Mesothelial cell of epicardium (in vitro differentiated cells): ENCODE results near the gene ADAMTSL1. TPM values are rescaled to one million over a fixed set of nuclear protein-coding genes. Genes with fewer than 3 reads are reported as not detected.

Source experiments
- DNase-seq, 2 experiments: peaks; one replicate each; pipeline ENCODE4 v3.0.0; 2021; ENCODE audit warnings: low spot score in 2 of 2; ENCODE audit not compliant: unreplicated experiment in 2 of 2
- H3K27ac Mint-ChIP-seq: 2 replicates; pipeline ENCODE4 v1.8.0; 2021; ENCODE audit warnings: mixed read lengths
- H3K27me3 Mint-ChIP-seq: 2 replicates; pipeline ENCODE4 v1.8.0; 2021; ENCODE audit warnings: low read depth, mixed read lengths
- H3K36me3 Mint-ChIP-seq: 2 replicates; pipeline ENCODE4 v1.8.0; 2021; ENCODE audit warnings: mixed read lengths
- H3K4me1 Mint-ChIP-seq: 2 replicates; pipeline ENCODE4 v1.8.0; 2021; ENCODE audit warnings: mixed read lengths
- H3K4me3 Mint-ChIP-seq: 2 replicates; pipeline ENCODE4 v1.8.0; 2021; ENCODE audit warnings: mild to moderate bottlenecking, moderate library complexity, mixed read lengths
- H3K9me3 Mint-ChIP-seq: 2 replicates; pipeline ENCODE4 v1.8.0; 2021; ENCODE audit warnings: mixed read lengths
- total RNA-seq: library from RNA; stranded (reverse); gene quantifications from 3 replicates; pipeline ENCODE4 v1.2.1, GENCODE V29; 2021
- TF ChIP-seq, protein P1 (sequence below): fragments of 200-600 bp; sonication (generic); IDR thresholded peaks from one replicate; pipeline ENCODE4 v1.5.0; 2021; ENCODE audit warnings: antibody characterized with exemption; ENCODE audit not compliant: unreplicated experiment

Gene ADAMTSL1
- total RNA-seq, 1 donor from 2014 or later: 48.0 TPM

DNA sequence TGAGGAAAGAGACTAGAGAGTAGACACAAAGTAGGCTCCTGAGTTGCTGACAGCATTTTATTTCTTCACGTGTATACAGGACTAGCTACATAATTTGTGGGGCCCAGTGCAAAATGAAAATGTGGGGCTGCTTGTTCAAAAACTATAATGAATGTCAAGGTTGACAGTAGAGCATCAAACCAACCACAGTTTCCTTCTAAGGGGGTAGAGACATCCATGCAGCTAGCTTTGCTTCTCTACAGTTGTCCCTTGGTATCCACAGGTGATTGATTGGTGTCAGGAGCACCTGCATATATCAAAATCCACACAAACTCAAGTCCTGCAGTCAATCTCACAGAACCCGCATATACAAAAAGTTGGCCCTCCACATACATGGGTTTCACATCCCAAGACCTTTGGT, 429.5 kb downstream of the ADAMTSL1 start:
- TF ChIP-seq, protein P1, sequence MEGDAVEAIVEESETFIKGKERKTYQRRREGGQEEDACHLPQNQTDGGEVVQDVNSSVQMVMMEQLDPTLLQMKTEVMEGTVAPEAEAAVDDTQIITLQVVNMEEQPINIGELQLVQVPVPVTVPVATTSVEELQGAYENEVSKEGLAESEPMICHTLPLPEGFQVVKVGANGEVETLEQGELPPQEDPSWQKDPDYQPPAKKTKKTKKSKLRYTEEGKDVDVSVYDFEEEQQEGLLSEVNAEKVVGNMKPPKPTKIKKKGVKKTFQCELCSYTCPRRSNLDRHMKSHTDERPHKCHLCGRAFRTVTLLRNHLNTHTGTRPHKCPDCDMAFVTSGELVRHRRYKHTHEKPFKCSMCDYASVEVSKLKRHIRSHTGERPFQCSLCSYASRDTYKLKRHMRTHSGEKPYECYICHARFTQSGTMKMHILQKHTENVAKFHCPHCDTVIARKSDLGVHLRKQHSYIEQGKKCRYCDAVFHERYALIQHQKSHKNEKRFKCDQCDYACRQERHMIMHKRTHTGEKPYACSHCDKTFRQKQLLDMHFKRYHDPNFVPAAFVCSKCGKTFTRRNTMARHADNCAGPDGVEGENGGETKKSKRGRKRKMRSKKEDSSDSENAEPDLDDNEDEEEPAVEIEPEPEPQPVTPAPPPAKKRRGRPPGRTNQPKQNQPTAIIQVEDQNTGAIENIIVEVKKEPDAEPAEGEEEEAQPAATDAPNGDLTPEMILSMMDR: no peak
- no peak overlapping the region for H3K27ac Mint-ChIP-seq
- peaks cover 40% of the 10 kb centered on the region for H3K9me3 Mint-ChIP-seq
- peaks cover 15% of the 10 kb centered on the region for H3K36me3 Mint-ChIP-seq
- DNase-seq: no peak
- H3K27me3 Mint-ChIP-seq: no peaks in the 10 kb centered on the region
- H3K4me1 Mint-ChIP-seq: no peaks in the 10 kb centered on the region
- H3K4me3 Mint-ChIP-seq: no peak overlapping the region

DNA sequence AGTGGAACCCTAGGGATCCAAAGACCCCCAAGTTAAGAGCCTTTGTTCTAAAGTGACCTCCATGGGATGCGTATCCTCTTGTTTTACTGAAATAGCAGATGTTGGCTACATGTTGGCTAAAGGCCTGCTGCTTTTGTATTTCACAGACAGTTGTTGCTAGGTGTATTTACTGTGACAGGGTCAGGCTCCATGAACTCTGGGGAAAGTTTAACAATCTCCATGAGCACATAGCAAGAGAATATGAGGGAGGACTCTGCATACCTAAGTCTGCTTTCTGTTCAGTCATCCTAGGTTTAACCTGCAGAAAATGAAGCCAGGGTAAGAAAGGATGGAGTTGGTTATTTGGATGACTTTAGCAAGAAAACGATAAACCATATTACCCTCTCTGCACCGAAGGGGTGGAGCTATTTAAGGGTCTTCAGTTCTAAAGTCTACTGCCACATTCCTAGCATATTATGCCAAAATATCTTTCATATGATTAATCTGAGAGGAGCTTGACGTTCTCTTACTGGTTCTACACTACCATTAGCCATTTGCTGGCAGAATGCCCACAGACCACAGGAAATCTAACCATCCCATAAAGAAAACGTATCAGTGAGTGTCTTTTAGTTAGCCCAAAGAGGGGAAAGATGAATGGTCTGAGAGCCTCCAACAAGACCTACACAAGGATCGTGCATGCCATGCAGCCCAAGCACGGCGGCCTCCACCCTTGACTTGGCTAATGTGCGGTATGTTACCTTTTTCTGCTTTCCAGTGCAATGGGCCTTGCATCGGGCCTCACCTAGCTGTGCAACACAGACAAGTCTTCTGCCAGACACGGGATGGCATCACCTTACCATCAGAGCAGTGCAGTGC, 431.3 kb downstream of the ADAMTSL1 start:
- no peak overlapping the region for H3K27ac Mint-ChIP-seq
- peaks cover 12% of the 10 kb centered on the region for H3K36me3 Mint-ChIP-seq
- H3K9me3 Mint-ChIP-seq: peaks cover 24% of the 10 kb centered on the region
- H3K27me3 Mint-ChIP-seq: no peaks in the 10 kb centered on the region
- TF ChIP-seq, protein P1: no peak
- peaks cover 2% of the 10 kb centered on the region for H3K4me1 Mint-ChIP-seq
- no peak overlapping the region for H3K4me3 Mint-ChIP-seq
- DNase-seq: no peak

DNA sequence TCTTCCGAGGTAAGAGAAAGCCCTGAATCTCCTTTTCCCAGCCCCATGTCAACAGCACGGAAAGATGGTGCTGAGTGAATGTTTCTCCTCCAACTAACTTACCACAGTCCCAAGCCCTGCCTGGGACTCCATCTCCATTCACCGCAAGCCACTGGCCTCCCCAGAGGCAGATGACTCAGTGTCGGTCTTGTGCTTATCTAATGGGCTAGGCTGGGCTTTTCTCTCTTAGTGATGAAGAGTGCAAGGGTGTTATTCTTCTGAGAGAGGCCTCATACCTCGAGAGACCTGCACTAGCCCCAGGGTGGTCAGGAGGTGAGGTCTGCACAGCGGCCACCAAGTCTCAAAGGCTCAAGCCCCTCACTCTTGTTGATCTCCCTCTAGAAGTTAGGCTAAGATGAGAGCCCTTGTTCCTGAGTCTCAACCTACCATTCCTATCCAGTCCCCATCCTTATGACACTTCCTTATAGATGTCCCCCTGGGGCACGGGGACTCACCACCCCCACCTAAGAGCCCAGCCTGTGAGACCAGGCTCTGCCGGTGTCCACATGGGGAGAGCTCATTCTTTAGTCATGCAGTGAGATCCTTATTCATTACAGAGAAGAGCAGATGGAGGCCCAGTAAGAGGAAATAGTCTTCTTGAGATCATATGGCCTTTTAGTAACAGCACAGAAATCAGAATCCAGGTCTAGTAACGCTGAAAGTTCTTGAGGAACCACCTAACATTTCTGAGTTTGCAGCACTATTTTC, 432.1 kb downstream of the ADAMTSL1 start:
- Mint-ChIP-seq H3K4me1 (peaks cover 4% of the 10 kb centered on the region), H3K27ac (no peak overlapping the region), H3K27me3 (no peaks in the 10 kb centered on the region), H3K9me3 (peaks cover 21% of the 10 kb centered on the region), H3K4me3 (no peak overlapping the region), H3K36me3 (peaks cover 9% of the 10 kb centered on the region)
- DNase-seq: no peak
- TF ChIP-seq, protein P1: no peak

DNA sequence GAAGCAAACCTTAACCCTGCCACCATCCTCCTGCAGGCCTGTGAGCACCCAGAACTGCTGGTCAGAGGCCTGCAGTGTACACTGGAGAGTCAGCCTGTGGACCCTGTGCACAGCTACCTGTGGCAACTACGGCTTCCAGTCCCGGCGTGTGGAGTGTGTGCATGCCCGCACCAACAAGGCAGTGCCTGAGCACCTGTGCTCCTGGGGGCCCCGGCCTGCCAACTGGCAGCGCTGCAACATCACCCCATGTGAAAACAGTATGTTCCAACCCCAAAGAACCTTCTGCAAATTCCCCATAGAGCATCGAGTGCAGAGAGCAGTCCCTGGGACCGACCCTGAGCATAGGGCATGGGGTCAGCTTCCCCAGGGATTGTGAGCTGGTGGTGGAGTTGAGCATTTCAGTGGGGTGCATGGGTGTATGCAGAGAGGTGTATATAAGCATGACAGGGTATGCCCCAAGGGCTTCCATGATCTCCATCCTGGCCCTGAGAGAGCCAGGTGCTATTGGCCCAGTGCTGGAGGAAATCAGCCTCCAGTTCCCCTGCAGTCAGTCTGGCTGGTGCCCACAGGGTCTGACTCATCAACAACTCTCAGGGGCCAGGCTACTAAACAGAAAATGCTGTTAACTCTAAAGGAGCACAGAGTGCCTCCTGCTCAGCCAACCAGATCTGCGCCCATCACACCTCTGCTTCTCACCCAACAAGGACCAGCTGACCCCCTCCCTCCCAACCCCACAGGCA, 432.9 kb downstream of the ADAMTSL1 start:
- TF ChIP-seq, protein P1: no peak
- Mint-ChIP-seq H3K27me3 (no peaks in the 10 kb centered on the region), H3K36me3 (peaks cover 9% of the 10 kb centered on the region), H3K4me1 (peaks cover 4% of the 10 kb centered on the region), H3K4me3 (no peak overlapping the region), H3K27ac (no peak overlapping the region), H3K9me3 (peaks cover 13% of the 10 kb centered on the region)
- DNase-seq: no peak

DNA sequence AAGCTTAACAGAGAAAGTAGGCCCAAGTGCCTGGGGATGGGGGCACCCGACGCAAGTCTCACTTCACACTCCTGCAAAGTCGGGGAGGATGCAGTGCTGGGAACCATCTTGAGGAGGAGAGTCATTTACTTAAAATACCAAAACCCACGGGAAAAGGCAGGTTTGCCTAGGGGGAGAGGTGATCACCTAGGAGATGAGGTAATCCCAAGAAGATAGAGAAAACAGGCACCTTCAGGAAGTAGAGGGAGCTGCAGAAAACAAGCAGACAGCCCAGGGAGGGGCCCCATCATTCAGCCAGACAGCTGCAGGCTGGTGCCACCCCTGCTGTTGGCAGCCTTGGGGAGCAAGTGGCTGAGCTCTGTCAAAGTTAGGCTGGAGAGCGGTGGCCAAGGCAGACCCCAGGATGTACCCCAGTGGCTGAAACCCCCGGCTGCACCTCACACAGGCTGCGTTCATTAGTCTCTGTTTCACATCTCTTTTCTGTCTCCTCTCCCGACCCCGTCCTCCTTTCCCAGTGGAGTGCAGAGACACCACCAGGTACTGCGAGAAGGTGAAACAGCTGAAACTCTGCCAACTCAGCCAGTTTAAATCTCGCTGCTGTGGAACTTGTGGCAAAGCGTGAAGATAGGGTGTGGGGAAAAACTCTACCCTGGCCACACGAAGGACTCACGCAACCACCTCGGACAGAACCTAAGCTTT, 434.1 kb downstream of the ADAMTSL1 start:
- no peak overlapping the region for H3K4me3 Mint-ChIP-seq
- H3K4me1 Mint-ChIP-seq: peaks cover 4% of the 10 kb centered on the region
- no peaks in the 10 kb centered on the region for H3K36me3 Mint-ChIP-seq
- TF ChIP-seq, protein P1: no peak
- no peak for DNase-seq
- H3K27ac Mint-ChIP-seq: no peak overlapping the region
- peaks cover 3% of the 10 kb centered on the region for H3K9me3 Mint-ChIP-seq
- H3K27me3 Mint-ChIP-seq: peaks cover 2% of the 10 kb centered on the region
